Measurements from ENCODE around the gene BRINP3.

- TF ChIP-seq CTCF (IDR thresholded peaks at IDR 0.05; ENCODE audit: insufficient read depth, low read length, poor library complexity, severe bottlenecking) (no peak), EZH2phosphoT487 (conservative IDR thresholded peaks at IDR 0.05; ENCODE audit: low read length) (no peak)
Measured at GRCh38 chr1:190456129-190456528, 21.5 kb downstream of the BRINP3 start.

Measured in SU-DHL-6 (cell line).